ENCODE results near the gene TMEM165.

Gene TMEM165

GRCh38 chr4:55393461-55394320 lies 2.1 kb upstream of the TMEM165 start:
- peak; percentile 29 for DNase-seq (ENCODE audit: low read depth)
- no peak for TF ChIP-seq CTCF (IDR thresholded peaks at IDR 0.05; ENCODE audit: insufficient read depth, low read depth, low read length, missing control alignments)
- H3K4me3 ChIP-seq (ENCODE audit: low read depth, low read length): no peak overlapping the region

DNA sequence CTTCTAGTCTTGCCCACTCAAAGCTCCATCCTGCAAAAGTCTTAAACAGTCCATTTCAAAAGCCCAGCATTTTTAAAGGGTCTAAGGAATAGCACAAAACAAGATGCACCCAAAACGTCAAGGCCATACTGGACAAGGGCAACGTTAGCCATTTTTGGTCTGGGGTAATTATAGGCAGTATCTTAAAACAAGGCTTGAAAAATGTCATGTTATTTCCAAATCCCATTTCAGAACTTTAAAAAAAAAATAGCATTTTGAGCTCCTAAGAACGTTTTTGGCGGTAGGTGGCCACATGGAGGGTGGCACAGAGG lies 584 bp upstream of the TMEM165 start:
- H3K4me3 ChIP-seq (ENCODE audit: low read depth, low read length): peak overlapping the region; percentile 75
- TF ChIP-seq CTCF (IDR thresholded peaks at IDR 0.05; ENCODE audit: insufficient read depth, low read depth, low read length, missing control alignments): no peak
- no peak for DNase-seq (ENCODE audit: low read depth)

DNA sequence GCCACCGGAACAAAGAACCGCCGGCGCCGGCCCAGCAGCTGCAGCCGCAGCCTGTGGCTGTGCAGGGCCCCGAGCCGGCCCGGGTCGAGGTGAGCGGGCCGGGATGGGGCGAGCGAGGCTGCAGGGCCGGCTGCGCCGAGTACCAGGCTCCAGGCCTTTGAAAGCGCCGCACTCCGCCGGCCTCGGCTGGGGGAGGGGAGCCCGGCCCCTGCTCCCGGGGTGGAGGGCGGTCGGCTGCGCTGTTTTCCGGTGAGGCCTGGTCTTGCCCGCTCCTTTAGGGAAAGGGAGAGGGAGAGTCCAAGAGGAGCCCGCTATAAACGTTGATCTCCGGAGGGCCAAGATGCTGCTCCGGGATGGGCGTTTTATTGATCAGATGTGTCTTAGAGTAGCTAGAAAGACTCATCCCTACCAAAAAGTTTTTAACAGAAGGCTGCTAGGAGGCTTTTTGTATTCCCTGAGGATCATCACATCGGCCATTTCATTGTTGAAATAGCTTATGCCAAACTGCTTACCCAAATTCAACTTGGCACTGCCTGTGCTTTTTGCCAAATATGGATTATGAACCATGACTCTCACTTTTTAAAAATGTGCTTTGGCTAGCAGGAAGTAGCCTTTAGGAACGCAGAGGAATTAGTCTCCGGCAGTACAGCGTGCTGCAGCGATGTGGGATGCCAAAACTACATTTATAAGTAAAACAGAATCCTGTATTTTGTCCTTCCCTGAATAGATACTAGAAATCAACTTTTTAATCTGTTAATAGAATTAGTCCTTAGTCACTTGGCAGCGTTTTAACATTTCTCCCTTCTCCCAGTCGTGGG lies 760 bp downstream of the TMEM165 start:
- no peak for TF ChIP-seq CTCF (IDR thresholded peaks at IDR 0.05; ENCODE audit: insufficient read depth, low read depth, low read length, missing control alignments)
- peak overlapping the region; percentile 75 for H3K4me3 ChIP-seq (ENCODE audit: low read depth, low read length)
- peak; percentile 35 for DNase-seq (ENCODE audit: low read depth)

- H3K4me3 ChIP-seq (ENCODE audit: low read depth, low read length): peak overlapping the region; percentile 75
- TF ChIP-seq CTCF (IDR thresholded peaks at IDR 0.05; ENCODE audit: insufficient read depth, low read depth, low read length, missing control alignments): no peak
- DNase-seq (ENCODE audit: low read depth): peak; percentile 12
Observed at GRCh38 chr4:55397126-55397436, 1.3 kb downstream of the TMEM165 start.

DNA sequence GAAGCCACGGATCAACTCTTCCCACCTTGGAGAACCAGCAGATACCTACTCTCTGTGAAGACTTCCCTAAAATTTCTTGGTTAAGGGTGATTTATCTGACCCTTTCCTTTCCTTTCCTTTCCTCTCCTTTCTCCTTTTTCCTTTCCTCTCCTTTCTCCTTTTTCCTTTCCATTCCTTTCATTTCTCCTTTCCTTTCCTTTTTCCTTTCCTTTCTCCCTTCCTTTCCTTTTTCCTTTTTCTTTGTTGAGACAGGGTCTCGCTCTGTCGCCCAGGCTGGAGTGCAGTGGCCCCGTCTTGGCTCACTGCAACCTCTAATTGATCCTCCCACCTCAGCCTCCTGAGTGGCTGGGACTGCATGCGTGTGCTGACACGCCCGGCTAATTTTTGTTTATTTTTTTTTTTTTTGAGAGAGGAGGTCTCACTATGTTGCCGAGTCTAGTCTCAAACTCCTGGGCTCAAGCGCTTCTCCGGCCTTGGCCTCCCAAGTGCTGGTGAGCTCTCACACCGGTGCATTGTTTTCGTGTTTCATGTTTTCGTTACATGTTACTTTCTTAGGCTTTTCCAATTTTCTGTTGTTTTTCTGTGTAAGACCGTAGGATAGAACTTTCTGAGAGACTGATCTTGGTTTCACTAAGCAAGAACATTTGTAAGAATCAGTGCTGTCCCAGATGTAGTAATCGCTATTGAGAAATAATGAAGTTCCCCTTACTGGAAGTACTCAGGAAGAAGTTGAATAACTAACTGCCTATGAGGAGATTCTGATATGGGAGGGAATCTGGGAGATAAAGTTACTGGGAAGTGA lies 2.0 kb downstream of the TMEM165 start:
- DNase-seq (ENCODE audit: low read depth): peak; percentile 30
- peak overlapping the region; percentile 75 for H3K4me3 ChIP-seq (ENCODE audit: low read depth, low read length)
- no peak for TF ChIP-seq CTCF (IDR thresholded peaks at IDR 0.05; ENCODE audit: insufficient read depth, low read depth, low read length, missing control alignments)

GRCh38 chr4:55398461-55398860 lies 2.7 kb downstream of the TMEM165 start:
- H3K4me3 ChIP-seq (ENCODE audit: low read depth, low read length): peak overlapping the region; percentile 75
- no peak for TF ChIP-seq CTCF (IDR thresholded peaks at IDR 0.05; ENCODE audit: insufficient read depth, low read depth, low read length, missing control alignments)
- DNase-seq (ENCODE audit: low read depth): no peak

Data from GM12865 (cell line).